Naive thymus-derived CD4-positive, alpha-beta T cell (primary cell): ENCODE data around the gene TMEM79. TPM values are rescaled to one million over a fixed set of nuclear protein-coding genes. Genes with fewer than 3 reads are reported as not detected.
A peak's percentile ranks its signal among the peaks of the same experiment; 100 is the strongest.

ENCODE experiments used
- ATAC-seq: fragments of 150-1000 bp; cut with Tn5 transposase; 2 replicates; pipeline ENCODE4 v1.10.0; 2021; ENCODE audit warnings: mild to moderate bottlenecking, moderate library complexity
- CTCF ChIA-PET: fragments of 350-600 bp; sonication (Branson Sonifier 250); formaldehyde crosslinking; loops from one replicate; lab custom pipeline; 2021; ENCODE audit warnings: antibody characterized with exemption; lab: Charles Lee
- POLR2A ChIA-PET: fragments of 350-600 bp; sonication (Branson Sonifier 250); formaldehyde crosslinking; loops from one replicate; lab custom pipeline; 2021; ENCODE audit warnings: antibody characterized with exemption, inconsistent platforms; lab: Charles Lee
- DNase-seq, 9 donors: peaks; one replicate each; pipeline versions ENCODE4 v3.0.0 to v3.0.0-alpha.2; 2020 to 2022; ENCODE audit warnings: mixed read lengths in 1 of 9
- H3K27ac ChIP-seq: one replicate; pipeline ENCODE4 v1.7.0; 2013; ENCODE audit warnings: mild to moderate bottlenecking, low read depth, low read length, moderate library complexity
- H3K27me3 ChIP-seq, 2 donors: one replicate each; pipeline ENCODE4 v1.7.0; 2013; ENCODE audit warnings: low read length in 2 of 2, mild to moderate bottlenecking in 2 of 2, moderate library complexity in 2 of 2; ENCODE audit not compliant: control insufficient read depth in 2 of 2, insufficient read depth in 2 of 2
- H3K36me3 ChIP-seq, 3 experiments: 1 replicate in 2 of 3; 2 replicates in 1 of 3; pipeline ENCODE4 v1.7.0; 2013; ENCODE audit warnings: low read length in 3 of 3, mild to moderate bottlenecking in 3 of 3, moderate library complexity in 1 of 3; ENCODE audit not compliant: insufficient read depth in 3 of 3, control insufficient read depth in 2 of 3
- H3K4me1 ChIP-seq, 2 donors: one replicate each; pipeline ENCODE4 v1.7.0; 2013; ENCODE audit warnings: low read length in 2 of 2, mild to moderate bottlenecking in 2 of 2, moderate library complexity in 1 of 2; ENCODE audit not compliant: control insufficient read depth in 2 of 2, insufficient read depth in 2 of 2
- H3K4me3 ChIP-seq: 2 replicates; pipeline ENCODE4 v1.7.0; 2013; ENCODE audit warnings: mild to moderate bottlenecking, low read length
- H3K9me3 ChIP-seq, 3 experiments: 1 replicate in 2 of 3; 2 replicates in 1 of 3; pipeline ENCODE4 v1.7.0; 2013; ENCODE audit warnings: low read length in 3 of 3; ENCODE audit not compliant: control insufficient read depth in 2 of 3
- H3K27ac Mint-ChIP-seq, 9 donors: one replicate each; pipeline ENCODE4 v1.8.0; 2020 to 2022; ENCODE audit warnings: mixed read lengths in 9 of 9, mild to moderate bottlenecking in 8 of 9, moderate library complexity in 5 of 9, inconsistent platforms in 2 of 9
- H3K27me3 Mint-ChIP-seq, 5 donors: one replicate each; pipeline ENCODE4 v1.8.0; 2021 to 2022; ENCODE audit warnings: mixed read lengths in 5 of 5, mild to moderate bottlenecking in 1 of 5
- H3K36me3 Mint-ChIP-seq, 5 donors: one replicate each; pipeline ENCODE4 v1.8.0; 2020 to 2022; ENCODE audit warnings: mixed read lengths in 5 of 5, mild to moderate bottlenecking in 3 of 5, inconsistent platforms in 1 of 5
- H3K4me1 Mint-ChIP-seq, 7 donors: one replicate each; pipeline ENCODE4 v1.8.0; 2020 to 2022; ENCODE audit warnings: mixed read lengths in 7 of 7, mild to moderate bottlenecking in 3 of 7, inconsistent platforms in 1 of 7
- H3K4me3 Mint-ChIP-seq, 10 donors: one replicate each; pipeline ENCODE4 v1.8.0; 2020 to 2022; ENCODE audit warnings: mild to moderate bottlenecking in 10 of 10, mixed read lengths in 10 of 10, moderate library complexity in 6 of 10, inconsistent platforms in 2 of 10
- H3K9me3 Mint-ChIP-seq, 11 donors: one replicate each; pipeline ENCODE4 v1.8.0; 2020 to 2022; ENCODE audit warnings: mixed read lengths in 11 of 11, mild to moderate bottlenecking in 4 of 11, inconsistent platforms in 1 of 11, moderate library complexity in 1 of 11
- intact Hi-C, 2 donors: fragments of 100-400 bp; cut with micrococcal nuclease; formaldehyde crosslinking; loops; one replicate each; pipeline ENCODE4 v1.15.1; 2023
- polyA plus RNA-seq, 2 donors: library from polyadenylated mRNA; unstranded; fragments of 300-500 nt; fragmentation: Illumina TruSeq; gene quantifications; one replicate each; pipeline ENCODE4 v1.2.3, GENCODE V29; 2021
- total RNA-seq, 6 experiments: library from RNA in 5 of 6; stranded (reverse) in 5 of 6; gene quantifications; 1 replicate in 5 of 6; 2 replicates in 1 of 6; pipeline ENCODE4 v1.2.3 and lab custom pipeline; 2021 to 2026

The TMEM79 gene
- total and polyA plus RNA-seq, 7 experiments from 2014 or later = 4.3 to 18.6 (median 9.8) TPM

GRCh38 chr1:156298852-156299357 lies 14.8 kb downstream of the TMEM79 start, which contains the start of gene VHLL:
TSS of gene VHLL (minus strand) at chr1:156299307. CDS start at chr1:156299189, 118 bp downstream.
- H3K27me3 ChIP-seq = no peaks in the 10 kb centered on the region
- Mint-ChIP-seq H3K4me1 (peaks cover 7 to 25% (median 19%) of the 10 kb centered on the region in 7 donors), H3K4me3 (no peak within 1 kb of the TSS), H3K9me3 (no peaks in the 10 kb centered on the region), H3K27ac (peak within 1 kb of the TSS in 1 of 9 donors; percentile 10), H3K27me3 (no peaks in the 10 kb centered on the region), H3K36me3 (no peaks in the 10 kb centered on the region)
- POLR2A ChIA-PET = no interaction called here
- peaks cover 0 to 4% (median 0%) of the 10 kb centered on the region in 3 experiments for H3K36me3 ChIP-seq
- intact Hi-C loops = no loop called here
- peaks cover 9 to 13% of the 10 kb centered on the region in 2 donors for H3K4me1 ChIP-seq
- no peak within 1 kb of the TSS for H3K27ac ChIP-seq
- ATAC-seq = no peak
- CTCF ChIA-PET = no interaction called here
- no peak within 1 kb of the TSS for H3K4me3 ChIP-seq
- no peak for DNase-seq
- no peaks in the 10 kb centered on the region for H3K9me3 ChIP-seq

- POLR2A ChIA-PET = interaction anchor here (0.6 to 1.1 kb wide), 2 partner anchors 20 to 439 kb away, joined by 3 read pairs; no protein-coding TSS in a partner anchor
- H3K9me3 Mint-ChIP-seq = no peaks in the 10 kb centered on the region
These were observed 19.1 kb downstream of the TMEM79 start for GRCh38 chr1:156303241-156303640.

GRCh38 chr1:156305215-156305614 lies 21.1 kb downstream of the TMEM79 start:
- no peaks in the 10 kb centered on the region for H3K27me3 ChIP-seq
- ChIA-PET CTCF (interaction anchor here (0.7 kb wide), 1 partner anchor 206 kb away, joined by 3 read pairs; no protein-coding TSS in a partner anchor), POLR2A (no interaction called here)
- Mint-ChIP-seq H3K36me3 (peaks cover 5 to 19% (median 14%) of the 10 kb centered on the region in 5 donors), H3K27me3 (no peaks in the 10 kb centered on the region), H3K9me3 (no peaks in the 10 kb centered on the region), H3K4me1 (peaks cover 0 to 4% (median 0%) of the 10 kb centered on the region in 7 donors), H3K4me3 (no peak overlapping the region), H3K27ac (peak overlapping the region in 2 of 9 donors; percentile 9 to 72)
- H3K36me3 ChIP-seq = peaks cover 0 to 30% (median 4%) of the 10 kb centered on the region in 3 experiments
- DNase-seq = no peak
- intact Hi-C loops = no loop called here
- ATAC-seq = no peak
- no peak overlapping the region for H3K27ac ChIP-seq
- H3K4me3 ChIP-seq = no peak overlapping the region
- H3K9me3 ChIP-seq = no peaks in the 10 kb centered on the region
- no peaks in the 10 kb centered on the region for H3K4me1 ChIP-seq

More at GRCh38 chr1:156303241-156303640, 19.1 kb downstream of the TMEM79 start:
- Histone ChIP-seq H3K4me1 (no peaks in the 10 kb centered on the region), H3K27me3 (no peaks in the 10 kb centered on the region), H3K9me3 (no peaks in the 10 kb centered on the region), H3K36me3 (peaks cover 0 to 12% (median 3%) of the 10 kb centered on the region in 3 experiments), H3K27ac (no peak overlapping the region), H3K4me3 (no peak overlapping the region)
- Mint-ChIP-seq H3K4me1 (peaks cover 0 to 4% (median 0%) of the 10 kb centered on the region in 7 donors), H3K27ac (peak overlapping the region in 3 of 9 donors; percentile 1 to 89 (median 46)), H3K27me3 (no peaks in the 10 kb centered on the region), H3K4me3 (no peak overlapping the region), H3K36me3 (peaks cover 0 to 9% (median 5%) of the 10 kb centered on the region in 5 donors)
- CTCF ChIA-PET = no interaction called here
- ATAC-seq = no peak
- intact Hi-C loops = no loop called here
- no peak for DNase-seq

GRCh38 chr1:156308078-156308477 lies 24.0 kb downstream of the TMEM79 start:
- Mint-ChIP-seq H3K4me3 (no peak overlapping the region), H3K36me3 (peaks cover 9 to 24% (median 18%) of the 10 kb centered on the region in 5 donors), H3K9me3 (no peaks in the 10 kb centered on the region), H3K27ac (peak overlapping the region in 2 of 9 donors; percentile 49 to 80), H3K4me1 (peaks cover 0 to 4% (median 0%) of the 10 kb centered on the region in 7 donors), H3K27me3 (no peaks in the 10 kb centered on the region)
- no peak overlapping the region for H3K27ac ChIP-seq
- no peaks in the 10 kb centered on the region for H3K27me3 ChIP-seq
- H3K4me3 ChIP-seq = no peak overlapping the region
- no peaks in the 10 kb centered on the region for H3K9me3 ChIP-seq
- no peak for DNase-seq
- intact Hi-C loops = no loop called here
- H3K36me3 ChIP-seq = peaks cover 8 to 55% (median 10%) of the 10 kb centered on the region in 3 experiments
- no peak for ATAC-seq
- ChIA-PET CTCF (interaction anchor here (0.6 kb wide), 1 partner anchor 11 kb away, joined by 5 read pairs; no protein-coding TSS in a partner anchor), POLR2A (no interaction called here)
- H3K4me1 ChIP-seq = no peaks in the 10 kb centered on the region

- intact Hi-C loops = no loop called here
- CTCF ChIA-PET = interaction anchor here (0.7 kb wide), 1 partner anchor 617 kb away, joined by 3 read pairs; no protein-coding TSS in a partner anchor
- no peaks in the 10 kb centered on the region for H3K9me3 ChIP-seq
These were observed 26.8 kb downstream of the TMEM79 start for GRCh38 chr1:156310962-156311361.

GRCh38 chr1:156316909-156317308 lies 32.8 kb downstream of the TMEM79 start:
- Histone ChIP-seq H3K36me3 (peaks cover 43 to 96% (median 45%) of the 10 kb centered on the region in 3 experiments), H3K27me3 (no peaks in the 10 kb centered on the region), H3K4me1 (no peaks in the 10 kb centered on the region), H3K9me3 (no peaks in the 10 kb centered on the region), H3K27ac (no peak overlapping the region), H3K4me3 (no peak overlapping the region)
- POLR2A ChIA-PET = no interaction called here
- no peaks in the 10 kb centered on the region for H3K9me3 Mint-ChIP-seq
- CTCF ChIA-PET = interaction anchor here (0.7 kb wide), 1 partner anchor 317 kb away, joined by 4 read pairs; no protein-coding TSS in a partner anchor
- DNase-seq (no peak), ATAC-seq (no peak)
- no peaks in the 10 kb centered on the region for H3K27me3 Mint-ChIP-seq
- no peak overlapping the region for H3K4me3 Mint-ChIP-seq
- H3K36me3 Mint-ChIP-seq = peaks cover 0 to 37% (median 29%) of the 10 kb centered on the region in 5 donors
- H3K27ac Mint-ChIP-seq = no peak overlapping the region
- intact Hi-C loops = no loop called here
- H3K4me1 Mint-ChIP-seq = no peaks in the 10 kb centered on the region

More at GRCh38 chr1:156310962-156311361, 26.8 kb downstream of the TMEM79 start:
- peaks cover 11 to 34% (median 23%) of the 10 kb centered on the region in 5 donors for H3K36me3 Mint-ChIP-seq
- H3K27me3 ChIP-seq = no peaks in the 10 kb centered on the region
- H3K4me1 Mint-ChIP-seq = no peaks in the 10 kb centered on the region
- H3K36me3 ChIP-seq = peaks cover 8 to 79% (median 14%) of the 10 kb centered on the region in 3 experiments
- POLR2A ChIA-PET = interaction anchor here (1.2 kb wide), 1 partner anchor 28 kb away, joined by 3 read pairs; no protein-coding TSS in a partner anchor
- DNase-seq (no peak), ATAC-seq (no peak)
- no peaks in the 10 kb centered on the region for H3K4me1 ChIP-seq
- peak overlapping the region in 1 of 9 donors; percentile 36 for H3K27ac Mint-ChIP-seq
- H3K4me3 ChIP-seq = no peak overlapping the region
- H3K27me3 Mint-ChIP-seq = no peaks in the 10 kb centered on the region
- no peak overlapping the region for H3K27ac ChIP-seq
- H3K9me3 Mint-ChIP-seq = no peaks in the 10 kb centered on the region
- H3K4me3 Mint-ChIP-seq = no peak overlapping the region
